Posterior cingulate gyrus (tissue), 11 donors: Measurements from ENCODE around the gene ABCC3.

Experiments used
- DNase-seq, 10 donors: peaks; one replicate each; pipeline versions ENCODE4 v3.0.0 to v3.0.0-alpha.2; 2020 to 2021; ENCODE audit warnings: mixed read lengths in 3 of 10
- intact Hi-C: fragments of 100-400 bp; cut with DNase I; formaldehyde crosslinking; loops from one replicate; pipeline ENCODE4 v1.15.1; 2023

The ABCC3 gene

DNA sequence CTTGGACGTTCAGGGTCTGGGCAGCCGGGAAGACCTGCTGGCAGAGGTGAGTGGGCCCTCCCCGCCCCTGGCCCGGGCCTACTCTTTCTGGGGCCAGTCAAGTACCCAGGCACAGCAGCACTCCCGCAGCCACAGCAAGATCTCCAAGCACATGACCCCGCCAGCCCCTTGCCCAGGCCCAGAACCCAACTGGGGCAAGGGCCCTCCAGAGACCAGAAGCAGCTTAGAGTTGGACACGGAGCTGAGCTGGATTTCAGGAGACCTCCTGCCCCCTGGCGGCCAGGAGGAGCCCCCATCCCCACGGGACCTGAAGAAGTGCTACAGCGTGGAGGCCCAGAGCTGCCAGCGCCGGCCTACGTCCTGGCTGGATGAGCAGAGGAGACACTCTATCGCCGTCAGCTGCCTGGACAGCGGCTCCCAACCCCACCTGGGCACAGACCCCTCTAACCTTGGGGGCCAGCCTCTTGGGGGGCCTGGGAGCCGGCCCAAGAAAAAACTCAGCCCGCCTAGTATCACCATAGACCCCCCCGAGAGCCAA, 8.6 kb upstream of the ABCC3 start:
- intact Hi-C loops: loop anchor here (1.0 to 5.0 kb wide), 3 partner anchors 71 to 144 kb away; partner anchors contain the start of gene SPATA20
- DNase-seq: peak in 7 of 10 donors; percentile 50 to 94 (median 56)

DNA sequence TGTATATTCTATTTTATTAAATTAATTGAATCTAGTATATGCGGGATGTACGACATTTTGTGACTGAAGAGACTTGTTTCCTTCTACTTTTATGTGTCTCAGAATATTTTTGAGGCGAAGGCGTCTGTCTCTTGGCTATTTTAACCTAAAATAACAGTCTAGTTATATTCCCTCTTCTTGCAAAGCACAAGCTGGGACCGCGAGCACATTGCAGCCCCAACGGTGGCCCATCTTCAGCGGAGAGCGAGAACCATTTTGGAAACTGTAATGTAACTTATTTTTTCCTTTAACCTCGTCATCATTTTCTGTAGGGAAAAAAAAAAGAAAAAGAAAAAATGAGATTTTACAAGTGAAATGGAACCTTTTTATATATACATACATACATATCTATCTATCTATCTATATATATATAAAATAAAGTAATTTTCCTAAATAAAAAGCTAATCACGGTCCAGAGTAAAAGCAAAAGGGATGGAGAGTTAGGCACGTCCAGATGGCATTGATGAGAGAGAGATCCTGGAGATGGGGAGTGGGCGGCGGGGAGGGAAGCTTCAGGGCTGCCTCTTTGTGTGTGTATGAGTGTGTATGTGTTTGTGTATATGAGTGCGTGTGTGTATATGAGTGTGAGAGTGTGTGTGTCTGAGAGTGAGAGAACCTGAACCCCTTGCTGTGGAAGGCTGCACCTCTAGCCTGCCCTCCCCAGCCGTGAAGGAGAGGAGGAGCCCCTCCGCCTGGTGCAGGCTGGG, 7.5 kb upstream of the ABCC3 start:
- DNase-seq: peak in 2 of 10 donors; percentile 14 to 79
- intact Hi-C loops: loop anchor here (2.0 to 5.0 kb wide), 2 partner anchors 70 to 80 kb away; partner anchors contain the start of gene SPATA20

DNA sequence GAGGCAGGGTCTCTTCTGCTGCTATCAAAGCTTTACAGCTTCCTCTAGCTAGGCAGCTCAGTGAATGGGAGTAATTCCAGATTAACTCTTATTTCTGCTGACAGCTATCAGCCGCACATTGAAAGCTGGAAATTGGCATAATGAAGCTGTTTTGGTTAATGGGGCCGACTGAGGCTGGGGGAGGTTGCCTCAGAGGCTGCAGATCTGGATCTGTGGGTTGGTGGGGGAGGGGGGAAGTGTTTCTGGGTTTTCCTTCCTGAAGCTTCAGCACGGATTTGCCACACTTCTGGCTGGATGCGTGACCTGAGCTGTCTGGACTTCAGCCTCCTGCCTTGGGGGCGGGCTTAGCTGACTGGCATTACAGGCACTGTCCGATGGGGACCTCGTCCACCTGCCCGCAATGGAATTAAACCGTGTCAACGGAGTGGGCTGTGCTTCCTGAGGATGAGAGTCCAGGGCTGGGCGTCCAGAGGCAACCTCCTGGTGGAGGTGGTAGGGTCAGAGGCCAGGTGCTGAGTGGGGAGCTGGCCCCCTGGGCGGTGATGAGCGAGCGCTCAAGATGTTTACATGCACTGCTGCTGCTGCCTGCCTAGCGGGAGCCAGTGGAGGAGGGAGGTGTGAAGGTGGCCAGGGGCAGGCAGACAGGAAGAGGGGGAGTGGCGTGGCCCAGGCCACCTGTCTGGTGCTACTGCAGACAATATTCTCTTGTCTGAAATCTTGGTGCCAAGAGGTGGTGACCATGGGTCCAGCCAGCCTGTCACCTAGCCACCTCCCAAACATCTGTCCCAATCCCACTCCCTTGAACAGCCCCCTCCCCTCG, 6.7 kb upstream of the ABCC3 start:
- DNase-seq: peak in 1 of 10 donors; percentile 72
- intact Hi-C loops: loop anchor here (2.0 to 5.0 kb wide), 2 partner anchors 69 to 81 kb away; partner anchors contain the start of gene SPATA20

DNA sequence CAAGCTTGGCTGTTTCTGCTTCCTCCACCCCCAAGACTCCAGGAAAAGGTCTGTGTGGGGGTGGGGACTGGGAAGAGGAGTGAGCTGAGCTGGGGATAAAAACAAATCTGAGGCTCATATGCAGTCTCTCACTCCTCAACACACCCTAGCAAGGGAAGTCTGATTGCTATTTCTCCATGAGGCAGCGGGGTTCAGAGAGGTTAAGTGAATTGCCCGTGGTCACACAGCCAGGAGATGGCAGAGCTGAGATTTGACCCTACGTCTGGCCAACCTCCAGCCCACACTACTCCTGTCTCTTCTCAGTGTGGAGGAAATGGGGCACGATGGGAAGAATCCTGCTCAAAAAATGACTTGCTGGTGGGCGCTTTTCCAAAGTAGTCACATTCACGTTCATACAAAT, 4.8 kb upstream of the ABCC3 start:
- intact Hi-C loops: loop anchor here (5.0 kb wide), 1 partner anchor 67 kb away; no protein-coding TSS in a partner anchor
- peak in 1 of 10 donors; percentile 5 for DNase-seq

DNA sequence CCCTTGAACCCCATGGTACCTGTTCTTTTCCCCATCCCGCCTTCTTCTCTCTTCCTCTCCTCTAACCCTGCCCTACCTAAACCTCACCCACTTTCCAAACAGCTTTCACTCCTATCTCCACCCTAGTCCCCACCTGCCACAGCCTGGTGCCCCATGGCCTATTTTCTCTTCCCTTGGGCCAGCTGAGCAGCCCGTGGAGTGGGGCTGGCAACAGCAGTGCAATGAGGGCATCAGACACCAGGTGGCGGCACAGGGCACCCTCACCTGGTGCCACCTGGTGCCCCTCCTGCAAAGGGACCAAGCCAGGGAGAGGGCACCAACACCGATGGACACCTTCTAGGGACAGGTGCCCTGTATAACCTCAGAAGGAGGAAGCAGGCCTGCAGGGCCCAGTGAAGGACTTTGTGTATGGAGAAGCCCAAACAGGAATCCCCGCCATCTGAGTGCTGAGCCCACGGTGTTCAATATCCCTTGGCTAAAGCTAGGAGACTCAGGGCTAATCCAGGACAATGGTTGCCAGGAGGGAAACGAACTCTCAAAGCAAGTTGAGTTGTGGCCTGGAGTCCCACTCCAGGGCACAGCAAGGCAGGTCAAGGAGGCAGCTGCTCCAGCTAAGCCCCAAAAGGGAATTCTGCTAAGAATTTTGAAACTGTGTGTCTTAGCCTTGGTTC, 4.0 kb upstream of the ABCC3 start:
- intact Hi-C loops: no loop called here
- DNase-seq: peak in 3 of 10 donors; percentile 69 to 83 (median 74)

DNA sequence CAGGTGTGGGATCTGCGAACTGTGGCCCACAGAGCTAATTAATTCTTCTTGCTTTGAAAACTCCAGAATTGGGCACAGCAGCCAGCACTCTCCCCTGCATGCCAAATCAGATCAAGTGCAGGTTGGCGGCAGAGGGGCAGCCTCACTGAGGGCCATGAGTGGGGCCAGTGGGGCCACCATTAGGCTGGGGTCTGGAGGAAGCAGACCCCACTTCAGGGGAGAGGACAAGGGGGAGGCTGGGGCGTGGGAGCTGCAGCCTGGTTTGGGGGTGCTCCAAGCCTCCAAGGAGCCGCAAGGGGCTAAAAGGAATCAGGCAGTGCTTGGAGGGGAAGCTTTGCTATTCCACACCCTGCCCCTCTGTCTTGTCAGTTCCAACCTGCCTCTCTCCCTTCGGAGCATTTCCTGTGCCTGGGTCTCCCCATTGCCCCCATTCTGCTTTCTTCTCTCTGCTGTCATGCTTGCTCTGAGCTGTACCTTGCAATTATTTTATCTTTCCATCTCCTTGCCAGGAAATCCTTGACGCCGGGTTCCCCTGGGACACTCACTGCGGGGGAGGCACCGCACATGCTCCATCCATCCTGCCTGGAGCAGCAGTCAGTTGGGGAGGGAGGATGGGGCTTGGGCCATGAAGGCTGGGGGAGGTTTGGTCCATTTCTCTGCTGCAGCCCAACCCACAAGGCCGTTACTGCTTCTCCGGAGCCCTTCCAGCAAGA, 3.3 kb upstream of the ABCC3 start:
- DNase-seq: peak in 5 of 10 donors; percentile 45 to 93 (median 85)
- intact Hi-C loops: no loop called here

DNA sequence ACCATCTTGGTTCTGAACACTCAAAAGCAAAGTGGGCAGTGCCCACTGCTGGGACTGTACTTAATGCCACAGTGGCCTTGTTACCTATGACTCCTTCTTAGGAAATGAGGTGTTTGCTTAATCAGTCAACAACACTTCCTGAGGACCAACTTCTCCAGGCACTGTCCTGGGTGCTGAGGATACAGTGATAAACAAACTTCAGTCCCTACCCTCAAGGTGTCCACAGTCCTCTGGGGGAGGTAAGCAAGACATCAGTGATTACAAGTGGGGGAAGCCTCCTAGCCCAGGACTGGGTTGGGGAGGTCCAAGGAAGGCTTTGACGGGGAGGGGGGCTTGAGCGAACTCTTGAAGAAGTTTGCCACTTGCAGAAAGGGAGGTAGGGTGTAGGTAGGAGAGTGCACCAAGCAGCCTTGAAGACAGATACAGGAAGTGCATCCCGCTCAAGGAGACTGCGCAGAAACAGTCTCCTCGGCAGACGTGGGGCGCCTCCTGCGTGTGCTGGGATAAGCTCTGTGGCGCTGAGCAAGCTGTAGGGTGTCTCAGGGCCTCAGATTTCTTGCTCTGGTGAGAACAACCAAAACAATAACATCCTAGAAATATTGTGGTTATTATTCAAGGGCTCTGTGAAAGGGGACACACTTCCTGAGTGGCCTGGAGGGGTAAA, 2.6 kb upstream of the ABCC3 start:
- DNase-seq: peak in 3 of 10 donors; percentile 28 to 47 (median 34)
- intact Hi-C loops: no loop called here

DNA sequence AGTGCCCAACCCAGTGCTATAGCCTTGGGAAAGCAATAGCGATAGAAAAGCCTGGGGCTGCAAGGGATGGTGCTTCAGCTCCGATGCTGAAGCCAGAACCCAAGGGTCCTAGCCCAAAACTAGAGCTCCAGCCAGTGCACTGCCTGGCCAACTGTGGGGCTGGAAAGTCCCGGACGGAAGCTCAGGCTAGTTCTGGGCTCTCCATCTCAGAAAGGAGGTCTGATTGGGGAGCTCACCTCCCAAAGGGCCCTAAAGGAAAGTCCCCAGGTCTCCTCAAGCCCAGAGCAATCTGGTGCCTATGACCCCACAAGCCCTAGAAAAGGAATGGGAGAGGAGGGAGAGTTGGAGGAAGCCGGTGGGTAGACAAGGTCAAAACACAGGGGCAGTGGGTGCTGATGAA, 2.0 kb upstream of the ABCC3 start:
- peak in 2 of 10 donors; percentile 27 to 35 for DNase-seq
- intact Hi-C loops: no loop called here

DNA sequence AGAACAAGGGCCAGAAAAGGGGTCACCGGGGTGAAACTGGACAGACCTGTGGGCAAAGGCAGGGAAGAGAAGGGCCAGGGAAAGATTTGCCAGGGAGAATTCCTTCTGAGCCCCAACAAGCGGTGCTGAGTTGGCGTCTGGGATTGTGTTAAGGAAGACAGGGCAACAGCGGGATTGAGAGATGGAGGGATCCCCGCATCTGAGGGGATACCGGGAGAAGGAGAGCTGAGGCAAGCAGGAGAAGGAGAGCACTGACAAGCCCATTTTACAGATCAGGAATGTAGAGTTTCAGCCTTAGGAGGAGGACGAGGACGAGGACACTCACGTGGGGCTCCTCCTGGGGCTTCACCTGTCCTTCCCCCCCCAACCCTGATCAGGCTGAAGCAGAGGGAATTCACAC, 998 bp upstream of the ABCC3 start:
- peak in 3 of 10 donors; percentile 15 to 43 (median 35) for DNase-seq
- intact Hi-C loops: no loop called here

DNA sequence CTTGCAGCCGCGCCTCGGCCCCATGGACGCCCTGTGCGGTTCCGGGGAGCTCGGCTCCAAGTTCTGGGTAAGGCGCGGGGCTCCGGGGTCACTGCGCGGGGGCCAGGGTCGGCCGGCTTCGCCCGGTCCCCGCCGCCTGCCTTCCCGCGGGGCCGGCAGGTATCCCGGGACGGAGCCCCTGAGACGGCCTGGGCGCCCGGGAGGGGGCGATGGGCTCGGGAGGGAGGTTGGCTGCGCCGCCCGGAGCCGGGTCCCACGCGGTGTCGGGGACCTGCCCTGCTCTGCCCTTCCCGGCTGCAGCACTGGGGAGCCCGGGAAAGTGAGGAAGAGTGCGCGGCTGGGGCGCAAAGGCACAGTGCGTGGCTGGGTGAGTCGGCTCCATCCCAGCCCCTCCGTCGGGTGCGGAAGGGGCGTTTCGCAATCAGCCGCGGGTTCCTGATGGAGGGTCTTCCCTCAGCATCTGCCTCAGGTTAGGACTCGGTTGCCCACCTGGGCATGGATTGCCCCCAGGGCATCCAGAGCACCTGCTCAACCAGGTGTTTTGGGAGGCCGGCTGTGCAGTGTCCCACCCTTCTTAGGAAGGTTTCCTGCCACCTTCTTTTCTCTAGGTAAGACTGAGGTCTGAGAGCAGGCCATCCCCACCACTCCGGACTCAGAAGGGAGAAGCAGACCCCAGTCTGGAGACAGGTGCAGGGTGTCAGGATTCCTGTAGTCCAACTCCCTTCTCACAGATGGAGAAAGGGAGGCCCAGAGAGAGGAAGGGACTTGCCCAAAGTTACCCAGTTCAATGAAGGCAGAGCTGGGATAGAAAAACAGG, 442 bp downstream of the ABCC3 start:
- peak in 2 of 10 donors; percentile 67 for DNase-seq
- intact Hi-C loops: no loop called here

DNA sequence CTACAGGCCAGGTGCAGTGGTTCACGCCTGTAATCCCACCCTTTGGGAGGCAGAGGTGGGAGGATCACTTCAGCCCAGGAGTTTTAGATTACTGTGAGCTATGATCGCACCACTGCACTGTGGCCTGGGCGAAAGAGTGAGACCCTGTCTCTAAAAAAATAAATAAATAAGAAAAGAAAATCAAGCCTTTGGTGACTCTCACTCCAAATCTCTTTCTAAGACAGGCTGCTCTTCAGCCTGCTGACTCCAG, 976 bp downstream of the ABCC3 start:
- DNase-seq: peak in 2 of 10 donors; percentile 12 to 25
- intact Hi-C loops: no loop called here

DNA sequence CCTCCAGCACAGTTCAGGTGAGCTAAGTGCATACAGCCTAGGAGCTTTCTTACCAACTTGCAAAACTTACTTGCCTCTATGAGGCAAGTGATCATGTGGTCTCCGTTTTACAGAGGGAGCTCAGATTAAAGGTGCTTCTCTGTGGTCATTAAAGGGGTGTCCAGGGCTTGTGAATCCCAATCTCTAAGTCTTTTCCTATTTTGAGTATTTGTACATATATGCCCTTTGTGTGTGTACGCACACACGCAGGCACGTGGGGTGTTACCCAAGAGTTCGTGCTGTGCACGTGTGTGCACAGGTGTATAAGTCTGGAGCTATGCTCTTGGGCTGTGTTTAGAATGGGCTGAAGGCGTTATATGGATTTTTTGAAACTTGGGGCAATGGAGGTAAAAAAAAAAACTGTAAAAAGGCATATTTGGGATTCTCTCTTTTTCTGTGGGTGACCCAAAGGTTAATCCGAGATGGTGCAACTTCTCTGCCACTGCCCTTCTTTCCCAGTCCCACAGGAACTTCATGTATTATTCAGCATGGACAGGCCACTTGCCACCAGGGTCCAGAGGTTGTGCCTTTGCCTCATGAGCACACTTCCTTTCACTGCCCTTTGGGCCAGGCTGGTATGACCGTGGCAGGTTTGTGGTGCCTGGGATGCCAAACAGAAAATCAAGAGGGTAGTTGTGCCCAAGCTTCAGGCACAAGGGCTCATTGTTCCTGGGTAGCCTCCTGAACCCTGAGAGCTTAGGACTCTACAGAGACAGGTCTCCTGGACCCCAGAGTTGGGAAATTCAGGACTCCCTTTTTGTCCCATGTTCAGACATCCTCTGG, 1.5 kb downstream of the ABCC3 start:
- DNase-seq: peak in 2 of 10 donors; percentile 7 to 28
- intact Hi-C loops: no loop called here

DNA sequence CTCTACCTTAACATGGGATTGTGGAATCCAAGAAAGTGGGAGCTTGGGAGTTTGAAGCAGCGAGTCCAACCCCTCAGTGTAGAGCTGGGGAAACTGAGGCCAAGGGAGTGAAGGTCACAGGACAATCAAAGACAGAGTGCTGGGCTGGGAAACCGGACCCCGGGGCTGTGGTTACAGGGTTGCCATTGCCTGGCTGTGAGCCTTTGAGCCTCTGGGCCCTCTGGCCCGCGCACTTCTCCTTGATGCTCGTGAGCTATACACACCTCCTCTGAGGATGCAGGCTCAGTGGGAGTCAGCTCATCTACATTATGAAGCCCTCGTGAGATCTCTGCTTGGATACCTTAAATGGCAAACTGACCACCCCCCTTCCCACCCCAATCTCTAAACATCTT, 2.1 kb downstream of the ABCC3 start:
- DNase-seq: peak in 3 of 10 donors; percentile 11 to 76 (median 43)
- intact Hi-C loops: no loop called here

DNA sequence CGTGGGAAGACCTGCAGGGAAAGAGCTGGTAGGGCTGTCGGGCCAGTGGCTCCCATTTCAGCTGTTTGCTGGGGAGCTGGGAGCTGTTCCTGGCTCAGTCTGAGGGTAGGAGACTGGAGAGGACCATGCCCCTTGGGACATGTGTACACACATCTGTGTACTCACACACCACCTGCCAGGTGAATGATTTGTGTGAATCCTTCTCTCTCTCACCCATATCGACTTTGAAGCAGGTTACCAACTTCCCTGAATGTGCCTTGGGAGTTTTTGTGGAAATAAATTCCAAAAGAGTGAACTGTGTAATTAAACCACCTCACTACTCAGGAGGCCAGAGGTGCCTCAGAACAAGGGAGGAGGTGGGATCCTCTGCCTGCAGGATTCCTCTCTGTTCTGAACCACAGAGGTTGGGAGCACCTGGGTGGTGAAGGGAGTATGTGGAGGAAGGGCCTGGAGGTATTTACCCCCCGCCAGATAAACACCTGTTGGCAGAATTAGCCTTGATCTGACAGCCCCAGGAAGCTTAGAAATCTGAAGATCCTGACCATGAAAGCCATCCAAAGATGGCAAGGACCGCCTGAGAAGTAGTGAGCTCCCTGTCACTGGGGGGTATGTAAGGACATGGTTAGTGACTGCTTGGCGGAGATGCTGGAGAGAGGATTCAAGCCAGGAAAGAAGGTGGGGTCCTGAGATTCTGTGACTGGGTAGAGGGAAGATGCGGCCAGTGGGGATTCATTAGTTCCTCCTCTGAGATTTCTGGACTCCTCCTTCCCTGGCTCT, 3.3 kb downstream of the ABCC3 start:
- intact Hi-C loops: no loop called here

DNA sequence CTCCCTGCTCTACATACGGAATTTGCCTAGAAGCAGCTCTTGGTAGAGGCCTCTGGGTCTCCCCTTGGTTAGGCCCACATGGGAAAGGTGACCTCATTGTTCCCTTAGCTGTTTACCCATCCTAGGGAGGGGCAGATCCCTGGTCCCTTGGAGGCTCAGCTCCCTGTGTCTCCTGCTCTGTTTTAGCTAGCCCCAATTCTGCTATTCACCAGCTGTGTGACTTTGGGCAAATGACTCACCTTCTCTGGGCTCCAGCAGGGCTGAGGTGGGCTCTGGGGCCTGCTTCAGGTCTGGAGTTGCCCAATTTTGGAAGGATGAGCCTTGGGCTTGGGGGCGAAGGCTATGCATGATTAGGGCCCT, 3.9 kb downstream of the ABCC3 start:
- no peak for DNase-seq
- intact Hi-C loops: no loop called here

More for the DNA sequence above, 3.3 kb downstream of the ABCC3 start:
- peak in 3 of 10 donors; percentile 7 to 43 (median 16) for DNase-seq

DNA sequence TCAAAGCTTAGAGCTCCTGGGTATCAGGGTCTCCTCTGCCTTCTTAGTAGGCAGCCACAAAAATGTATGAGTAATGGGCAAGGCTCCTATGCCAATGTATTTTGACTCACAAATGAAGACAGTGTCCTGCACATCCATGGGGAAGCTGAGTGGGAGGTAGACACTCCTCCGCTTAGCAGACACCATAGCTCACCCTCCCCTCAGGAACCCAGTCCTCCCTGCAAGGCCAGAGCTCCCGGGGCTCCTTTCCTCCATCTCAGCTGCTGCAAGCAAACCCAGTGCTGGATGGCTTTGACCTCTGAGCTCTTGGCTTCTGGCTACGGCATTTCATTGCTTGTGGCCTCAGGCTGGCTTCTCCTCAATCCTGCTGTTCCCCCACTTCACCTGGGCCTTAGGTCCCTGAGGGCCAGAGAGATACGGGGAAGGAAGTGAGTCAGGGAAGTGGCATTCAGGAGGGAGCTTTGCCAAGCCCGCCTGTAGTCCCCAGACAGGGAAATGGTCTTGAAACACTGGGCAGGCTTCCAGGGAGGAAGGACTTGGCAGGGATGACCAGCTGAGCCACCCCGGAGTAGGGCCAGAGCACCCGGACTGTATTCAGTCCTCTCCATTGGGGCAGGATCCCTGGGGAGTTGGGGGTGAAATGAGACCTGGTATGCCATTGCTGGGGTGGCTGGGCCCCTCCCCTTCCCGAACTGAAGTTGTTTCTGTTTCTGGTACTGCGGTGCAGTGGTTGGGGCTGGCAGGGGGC, 4.5 kb downstream of the ABCC3 start:
- intact Hi-C loops: no loop called here

More for the DNA sequence above, 4.5 kb downstream of the ABCC3 start:
- DNase-seq: peak in 8 of 10 donors; percentile 44 to 93 (median 53)
